ENCODE results near the gene ENAH.
"Not testable (repeated sequence)": the region's sequence is repeated elsewhere in the genome, so short reads cannot be mapped to it uniquely, and the experiment has no call there.

ENAH gene

DNA sequence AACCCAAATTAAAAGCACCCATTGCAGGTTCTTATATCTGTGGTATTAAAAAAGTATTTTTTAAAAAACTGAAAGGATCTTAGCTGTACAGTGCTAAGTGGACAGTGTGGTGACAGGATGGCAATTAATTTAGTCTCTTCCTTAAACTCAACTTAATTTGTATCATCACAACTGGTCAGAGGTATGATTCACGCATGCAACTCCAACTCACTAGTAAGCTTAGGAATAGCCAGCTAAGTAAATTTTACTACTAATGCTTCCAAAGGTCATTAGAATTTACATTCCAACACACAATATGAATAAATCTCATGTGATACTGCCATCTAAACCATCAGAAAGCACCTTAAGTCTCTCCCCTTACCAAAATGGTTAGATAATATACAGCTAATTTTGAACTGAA is 35.4 kb downstream of the ENAH start:
- in situ Hi-C loops (cut with MboI; ENCODE audit: low sequenced_read_pairs): no loop called here
- no peak for DNase-seq (ENCODE audit: low spot score in 2 of 2)
- no peaks in the 10 kb centered on the region; the same call in 1 of the 2 replicates for H3K9me3 ChIP-seq

DNA sequence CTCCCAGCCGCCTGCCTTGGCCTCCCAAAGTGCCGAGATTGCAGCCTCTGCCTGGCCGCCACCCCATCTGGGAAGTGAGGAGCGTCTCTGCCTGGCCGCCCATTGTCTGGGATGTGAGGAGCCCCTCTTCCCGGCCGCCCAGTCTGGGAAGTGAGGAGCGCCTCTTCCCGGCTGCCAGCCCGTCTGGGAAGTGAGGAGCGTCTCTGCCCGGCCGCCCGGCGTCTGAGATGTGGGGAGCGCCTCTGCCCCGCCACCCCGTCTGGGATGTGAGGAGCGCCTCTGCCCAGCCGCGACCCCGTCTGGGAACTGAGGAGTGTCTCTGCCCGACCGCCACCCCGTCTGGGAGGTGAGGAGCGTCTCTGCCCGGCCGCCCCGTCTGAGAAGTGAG is 37.5 kb downstream of the ENAH start:
- H3K9me3 ChIP-seq; DNase-seq (ENCODE audit: low spot score in 2 of 2); H3K4me3 ChIP-seq; H3K27me3 ChIP-seq (ENCODE audit: low read depth); in situ Hi-C loops (cut with MboI; ENCODE audit: low sequenced_read_pairs); H3K4me1 ChIP-seq; H3K36me3 ChIP-seq (replicated peaks): not testable (repeated sequence)

More for the DNA sequence above, 35.4 kb downstream of the ENAH start:
- Histone ChIP-seq H3K27me3 (ENCODE audit: low read depth) (no peaks in the 10 kb centered on the region), H3K36me3 (replicated peaks) (no peaks in the 10 kb centered on the region; the same call in none of the 2 replicates), H3K4me3 (no peak overlapping the region), H3K4me1 (peaks cover 4% of the 10 kb centered on the region)

DNA sequence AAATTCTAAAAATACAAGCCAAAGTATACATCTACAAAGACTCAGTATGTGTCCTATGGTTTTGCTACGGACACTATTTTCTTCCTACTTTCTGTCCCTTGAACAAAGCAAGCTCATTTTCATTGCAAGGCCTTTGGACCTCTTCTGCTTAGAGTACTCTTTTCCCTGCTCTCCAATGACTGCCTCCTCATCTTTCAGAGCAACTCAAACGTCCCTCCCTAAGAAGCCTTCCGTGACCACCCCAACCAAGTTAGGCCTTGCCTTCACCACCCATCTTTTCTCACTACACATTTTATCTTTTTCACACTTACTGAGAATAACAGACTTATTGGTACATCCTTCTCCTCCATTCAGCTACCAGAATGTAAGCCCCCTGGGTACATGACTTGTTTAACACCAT is 39.9 kb downstream of the ENAH start:
- in situ Hi-C loops (cut with MboI; ENCODE audit: low sequenced_read_pairs): no loop called here
- H3K36me3 ChIP-seq (replicated peaks): no peaks in the 10 kb centered on the region
- no peak overlapping the region for H3K4me3 ChIP-seq
- DNase-seq (ENCODE audit: low spot score in 2 of 2): no peak
- H3K27me3 ChIP-seq (ENCODE audit: low read depth): no peaks in the 10 kb centered on the region
- no peaks in the 10 kb centered on the region; the same call in 1 of the 2 replicates for H3K9me3 ChIP-seq
- H3K4me1 ChIP-seq: peaks cover 6% of the 10 kb centered on the region

DNA sequence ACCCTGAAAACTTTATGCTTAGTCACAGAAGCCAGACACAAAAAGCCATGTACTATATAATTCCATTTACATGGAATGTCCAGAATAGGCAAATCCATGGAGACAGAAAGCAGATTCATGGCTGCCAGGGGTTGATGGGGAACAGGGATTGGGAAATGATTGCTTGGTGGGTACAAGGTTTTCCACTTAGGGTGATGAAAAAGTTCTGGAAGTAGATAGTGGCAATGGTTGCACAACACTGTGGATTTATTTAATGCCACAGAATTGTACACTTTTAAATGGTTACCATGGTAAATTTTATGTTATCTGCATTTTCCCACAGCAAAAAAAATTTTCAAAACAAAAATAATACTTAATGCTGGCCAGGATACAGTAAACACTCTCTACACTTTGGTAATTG is 40.6 kb downstream of the ENAH start:
- H3K9me3 ChIP-seq: no peaks in the 10 kb centered on the region; the same call in 1 of the 2 replicates
- H3K27me3 ChIP-seq (ENCODE audit: low read depth): no peaks in the 10 kb centered on the region
- no peaks in the 10 kb centered on the region for H3K36me3 ChIP-seq (replicated peaks)
- in situ Hi-C loops (cut with MboI; ENCODE audit: low sequenced_read_pairs): no loop called here
- H3K4me3 ChIP-seq: no peak overlapping the region
- peaks cover 13% of the 10 kb centered on the region for H3K4me1 ChIP-seq
- DNase-seq (ENCODE audit: low spot score in 2 of 2): no peak

DNA sequence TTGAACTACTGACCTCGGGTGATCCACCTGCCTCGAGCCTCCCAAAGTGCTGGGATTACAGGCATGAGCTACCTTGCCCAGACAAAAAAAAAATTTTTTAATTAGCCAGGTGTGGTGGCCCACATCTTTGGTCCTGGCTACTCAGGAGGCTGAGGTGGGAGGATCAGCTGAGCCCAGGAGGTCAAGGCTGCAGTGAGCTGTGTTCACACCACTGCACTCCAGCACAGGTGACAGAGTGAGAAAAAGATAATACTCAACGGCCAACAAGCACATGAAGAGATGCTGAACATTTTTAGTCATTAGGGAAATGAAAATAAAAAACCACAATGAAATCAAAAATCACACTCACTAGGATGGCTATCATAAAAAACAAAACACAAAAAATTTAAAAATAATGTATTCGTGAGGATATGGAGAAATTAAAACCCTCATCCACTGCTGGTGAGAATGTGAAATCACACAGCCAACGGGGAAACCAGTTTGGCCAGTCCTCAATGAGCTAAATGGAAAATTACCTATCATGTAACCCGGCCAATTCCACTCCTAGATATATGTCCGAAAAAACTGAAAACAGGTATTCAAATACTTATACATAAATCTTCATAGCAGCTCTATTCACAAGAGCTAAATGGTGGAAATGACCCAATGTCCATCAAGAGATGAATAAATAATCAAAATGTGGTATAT is 41.2 kb downstream of the ENAH start:
- peaks cover 16% of the 10 kb centered on the region for H3K4me1 ChIP-seq
- DNase-seq (ENCODE audit: low spot score in 2 of 2): no peak
- no peak overlapping the region for H3K4me3 ChIP-seq
- no peaks in the 10 kb centered on the region for H3K36me3 ChIP-seq (replicated peaks)
- in situ Hi-C loops (cut with MboI; ENCODE audit: low sequenced_read_pairs): no loop called here
- no peaks in the 10 kb centered on the region for H3K27me3 ChIP-seq (ENCODE audit: low read depth)
- no peaks in the 10 kb centered on the region; the same call in 1 of the 2 replicates for H3K9me3 ChIP-seq

DNA sequence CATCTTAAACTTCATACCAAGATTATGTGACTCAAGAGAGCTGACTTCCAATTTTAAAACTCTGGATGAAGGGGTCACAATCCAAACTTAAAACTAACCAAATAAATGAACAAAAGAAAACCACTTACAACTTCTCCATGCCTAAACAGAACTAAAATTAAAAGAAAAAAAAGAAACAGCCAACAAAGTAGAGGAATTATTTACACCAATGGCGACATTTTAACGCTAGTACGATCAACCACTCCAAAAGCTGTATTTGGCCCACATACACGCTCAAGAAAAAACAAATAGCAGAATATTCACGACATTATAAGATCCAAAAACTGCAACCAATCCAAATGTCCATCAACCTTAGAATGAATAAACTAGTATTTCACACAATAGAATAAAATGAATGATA is 42.4 kb downstream of the ENAH start:
- H3K9me3 ChIP-seq: no peaks in the 10 kb centered on the region; the same call in 1 of the 2 replicates
- peaks cover 16% of the 10 kb centered on the region for H3K4me1 ChIP-seq
- in situ Hi-C loops (cut with MboI; ENCODE audit: low sequenced_read_pairs): no loop called here
- no peaks in the 10 kb centered on the region for H3K27me3 ChIP-seq (ENCODE audit: low read depth)
- H3K4me3 ChIP-seq: no peak overlapping the region
- H3K36me3 ChIP-seq (replicated peaks): no peaks in the 10 kb centered on the region
- no peak for DNase-seq (ENCODE audit: low spot score in 2 of 2)

DNA sequence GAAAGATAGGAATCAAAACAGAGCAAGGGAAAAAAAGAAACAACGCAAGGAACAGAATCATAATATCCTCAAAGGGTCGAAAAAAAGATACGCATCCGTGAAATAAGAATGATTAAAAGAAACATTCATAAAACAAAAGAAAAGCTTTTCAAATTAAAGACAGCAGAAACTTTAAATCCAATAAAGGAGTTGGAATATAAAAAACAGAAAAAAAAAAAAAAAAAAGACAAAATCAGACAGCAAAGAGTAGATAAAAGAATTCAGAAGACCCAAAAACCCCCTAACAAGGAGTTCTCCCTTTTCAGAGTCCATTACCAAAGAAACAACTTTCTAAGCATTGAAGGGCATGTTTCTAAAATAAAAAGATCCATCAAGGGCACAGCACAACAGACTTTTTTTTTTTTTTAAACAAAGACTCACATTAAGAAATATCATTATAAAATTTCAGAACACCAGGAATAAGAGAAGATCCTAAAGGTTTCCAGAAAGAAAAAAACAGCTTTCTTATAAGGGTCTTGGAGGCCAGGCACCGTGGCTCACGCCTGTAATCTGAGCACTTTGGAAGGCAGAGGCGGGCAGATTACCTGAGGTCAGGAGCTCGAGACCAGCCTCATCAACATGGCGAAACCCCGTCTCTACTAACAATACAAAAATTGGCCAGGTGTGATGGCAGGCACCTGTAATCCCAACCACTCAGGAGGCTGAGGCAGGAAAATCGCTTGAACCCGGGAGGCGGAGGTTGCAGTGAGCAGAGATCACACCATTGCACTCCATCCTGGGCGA is 44.7 kb downstream of the ENAH start:
- in situ Hi-C loops (cut with MboI; ENCODE audit: low sequenced_read_pairs): no loop called here
- DNase-seq (ENCODE audit: low spot score in 2 of 2): no peak
- Histone ChIP-seq H3K9me3 (no peaks in the 10 kb centered on the region), H3K27me3 (ENCODE audit: low read depth) (no peaks in the 10 kb centered on the region), H3K4me1 (peaks cover 12% of the 10 kb centered on the region), H3K36me3 (replicated peaks) (no peaks in the 10 kb centered on the region), H3K4me3 (no peak overlapping the region)

DNA sequence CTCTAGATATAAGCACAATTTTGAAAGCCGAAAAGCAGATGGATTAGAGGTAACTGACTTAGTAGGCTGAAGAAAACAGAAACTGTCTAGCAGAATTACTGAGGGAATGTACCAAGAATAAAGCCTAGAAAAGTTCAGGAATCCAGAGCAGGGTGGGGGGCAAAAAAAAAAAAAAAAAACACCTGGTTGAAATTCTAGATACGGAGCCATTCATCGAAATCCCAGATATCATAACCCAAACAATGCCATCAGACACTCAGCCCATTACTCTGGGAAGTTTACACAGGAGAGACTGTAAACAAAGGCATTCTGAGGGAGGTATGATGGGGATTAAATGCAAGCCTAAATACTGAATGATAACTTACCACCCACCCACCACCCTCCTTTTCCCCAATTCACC is 45.6 kb downstream of the ENAH start:
- Histone ChIP-seq H3K4me3 (no peak overlapping the region), H3K27me3 (ENCODE audit: low read depth) (no peaks in the 10 kb centered on the region), H3K4me1 (peaks cover 12% of the 10 kb centered on the region), H3K36me3 (replicated peaks) (no peaks in the 10 kb centered on the region), H3K9me3 (no peaks in the 10 kb centered on the region)
- DNase-seq (ENCODE audit: low spot score in 2 of 2): no peak
- in situ Hi-C loops (cut with MboI; ENCODE audit: low sequenced_read_pairs): no loop called here

DNA sequence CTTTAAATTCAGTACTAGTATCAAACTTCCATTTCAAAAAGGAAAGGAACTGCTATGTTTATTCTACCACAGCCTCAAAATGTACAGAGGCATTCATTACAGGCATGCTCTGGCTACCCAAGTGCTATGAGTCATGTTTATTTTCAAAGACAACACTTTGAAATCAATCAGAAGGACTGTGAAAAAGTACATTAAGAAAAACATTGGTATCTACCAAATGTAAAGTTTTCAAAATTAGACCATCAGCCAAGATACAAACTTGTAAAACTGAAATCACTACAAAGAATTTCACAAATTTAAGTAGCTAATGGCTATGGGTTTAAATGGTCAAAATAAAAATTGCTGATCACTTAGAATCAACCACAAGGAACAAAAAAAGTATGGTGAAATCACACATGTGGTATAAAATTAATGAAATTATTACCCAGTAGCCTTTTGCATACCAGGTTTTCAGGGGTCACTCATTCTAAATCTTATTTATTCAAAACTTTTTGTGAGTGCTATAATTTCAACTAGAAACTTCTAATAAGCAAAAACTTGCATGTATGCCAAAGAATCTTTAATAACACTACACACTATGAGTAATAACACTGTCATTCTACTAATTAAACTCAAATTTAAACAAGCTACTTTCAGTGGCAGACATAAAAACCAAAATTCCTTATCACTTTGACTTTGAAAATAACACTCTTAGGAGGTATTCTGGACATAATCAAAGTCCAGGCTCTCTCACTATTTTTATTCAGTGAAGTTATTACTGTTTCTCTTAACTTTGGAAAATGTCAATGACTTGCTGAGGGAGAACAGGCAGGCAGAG is 49.2 kb downstream of the ENAH start:
- H3K36me3 ChIP-seq (replicated peaks): no peaks in the 10 kb centered on the region
- H3K9me3 ChIP-seq: no peaks in the 10 kb centered on the region
- in situ Hi-C loops (cut with MboI; ENCODE audit: low sequenced_read_pairs): no loop called here
- H3K27me3 ChIP-seq (ENCODE audit: low read depth): no peaks in the 10 kb centered on the region
- no peak overlapping the region for H3K4me3 ChIP-seq
- no peak for DNase-seq (ENCODE audit: low spot score in 2 of 2)
- peaks cover 16% of the 10 kb centered on the region for H3K4me1 ChIP-seq

DNA sequence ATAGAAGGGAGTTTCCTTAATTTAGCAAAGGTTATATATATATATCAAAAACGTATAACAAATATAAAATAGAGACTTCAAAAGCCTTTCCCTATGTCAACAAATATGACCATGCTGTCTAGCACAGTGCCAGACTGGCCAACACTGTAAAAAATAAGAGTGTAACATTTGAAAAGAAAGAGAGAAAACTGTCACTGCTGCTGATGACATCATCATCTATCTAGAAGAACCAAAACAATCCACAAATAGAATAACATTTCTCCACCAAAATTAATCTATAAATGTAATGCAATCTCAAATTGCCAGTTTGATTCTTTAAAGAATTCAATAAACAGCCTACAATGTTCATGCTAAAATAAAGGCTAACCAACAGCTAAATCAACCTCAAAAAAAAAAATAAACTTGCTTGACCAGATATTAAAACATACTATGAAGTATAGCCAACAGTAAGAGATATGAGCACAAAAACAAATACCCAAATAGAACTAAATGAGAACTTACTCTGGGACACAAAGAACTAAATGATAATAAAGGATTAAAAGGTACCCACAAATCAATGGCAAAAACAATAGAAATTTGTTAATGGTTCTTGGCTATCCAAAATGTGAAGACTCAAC is 50.2 kb downstream of the ENAH start:
- Histone ChIP-seq H3K9me3 (no peaks in the 10 kb centered on the region), H3K4me1 (peaks cover 13% of the 10 kb centered on the region), H3K4me3 (no peak overlapping the region), H3K36me3 (replicated peaks) (no peaks in the 10 kb centered on the region), H3K27me3 (ENCODE audit: low read depth) (no peaks in the 10 kb centered on the region)
- in situ Hi-C loops (cut with MboI; ENCODE audit: low sequenced_read_pairs): no loop called here
- DNase-seq (ENCODE audit: low spot score in 2 of 2): no peak

DNA sequence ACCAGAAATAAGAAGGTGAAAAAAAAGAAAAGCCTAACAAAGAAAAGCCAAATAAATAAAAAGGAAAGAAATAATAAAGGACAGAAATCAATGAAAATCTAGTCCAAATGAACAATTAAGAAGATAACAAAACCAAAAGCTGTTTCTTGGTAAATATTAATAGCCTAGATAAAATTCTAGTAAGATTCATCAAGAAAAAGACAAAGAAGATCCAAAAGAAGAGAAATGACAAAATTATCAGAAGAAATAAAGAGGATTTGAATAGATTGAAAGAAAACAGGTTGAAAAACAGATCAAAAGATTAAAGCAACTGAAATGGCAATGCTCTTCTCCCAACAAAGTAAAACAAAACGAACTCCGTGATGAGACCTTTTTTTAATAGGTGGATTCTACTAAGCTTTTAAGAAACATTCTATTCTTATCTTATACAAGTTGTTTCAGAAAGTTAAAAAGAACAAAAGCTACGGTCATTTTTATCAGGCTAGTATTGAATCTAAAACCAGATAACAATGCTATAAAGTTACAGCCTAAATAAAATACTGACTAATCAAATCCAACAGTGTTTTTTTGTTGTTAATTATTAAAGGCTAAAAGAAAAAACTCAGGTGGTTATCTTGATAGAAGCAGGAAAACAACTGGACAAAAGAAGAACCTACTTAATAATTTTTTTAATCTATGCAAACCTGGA is 50.9 kb downstream of the ENAH start:
- Histone ChIP-seq H3K27me3 (ENCODE audit: low read depth) (no peaks in the 10 kb centered on the region), H3K4me3 (no peak overlapping the region), H3K9me3 (no peaks in the 10 kb centered on the region), H3K36me3 (replicated peaks) (no peaks in the 10 kb centered on the region), H3K4me1 (peaks cover 7% of the 10 kb centered on the region)
- in situ Hi-C loops (cut with MboI; ENCODE audit: low sequenced_read_pairs): no loop called here
- DNase-seq (ENCODE audit: low spot score in 2 of 2): no peak

DNA sequence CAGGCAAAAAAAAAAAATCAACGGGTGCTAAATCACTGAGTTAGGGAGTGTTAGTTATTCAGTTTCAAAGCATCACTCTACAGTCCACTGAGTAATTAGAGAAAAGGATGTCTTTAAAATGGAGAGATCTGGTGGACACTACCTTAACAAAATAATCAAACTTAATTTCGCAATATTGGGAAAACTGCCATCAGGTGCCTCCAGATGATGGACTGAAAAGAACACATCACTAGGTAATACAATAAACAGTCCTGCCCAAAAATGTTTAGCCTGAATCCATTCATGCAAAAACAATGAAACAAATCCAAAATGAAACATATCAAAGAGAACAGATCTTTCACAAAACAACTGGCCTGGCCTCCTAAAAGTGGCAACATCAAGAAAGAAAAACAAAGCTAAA is 54.1 kb downstream of the ENAH start:
- Histone ChIP-seq H3K4me3 (no peak overlapping the region), H3K4me1 (peaks cover 9% of the 10 kb centered on the region), H3K27me3 (ENCODE audit: low read depth) (no peaks in the 10 kb centered on the region), H3K9me3 (no peaks in the 10 kb centered on the region), H3K36me3 (replicated peaks) (no peaks in the 10 kb centered on the region)
- DNase-seq (ENCODE audit: low spot score in 2 of 2): no peak
- in situ Hi-C loops (cut with MboI; ENCODE audit: low sequenced_read_pairs): no loop called here

DNA sequence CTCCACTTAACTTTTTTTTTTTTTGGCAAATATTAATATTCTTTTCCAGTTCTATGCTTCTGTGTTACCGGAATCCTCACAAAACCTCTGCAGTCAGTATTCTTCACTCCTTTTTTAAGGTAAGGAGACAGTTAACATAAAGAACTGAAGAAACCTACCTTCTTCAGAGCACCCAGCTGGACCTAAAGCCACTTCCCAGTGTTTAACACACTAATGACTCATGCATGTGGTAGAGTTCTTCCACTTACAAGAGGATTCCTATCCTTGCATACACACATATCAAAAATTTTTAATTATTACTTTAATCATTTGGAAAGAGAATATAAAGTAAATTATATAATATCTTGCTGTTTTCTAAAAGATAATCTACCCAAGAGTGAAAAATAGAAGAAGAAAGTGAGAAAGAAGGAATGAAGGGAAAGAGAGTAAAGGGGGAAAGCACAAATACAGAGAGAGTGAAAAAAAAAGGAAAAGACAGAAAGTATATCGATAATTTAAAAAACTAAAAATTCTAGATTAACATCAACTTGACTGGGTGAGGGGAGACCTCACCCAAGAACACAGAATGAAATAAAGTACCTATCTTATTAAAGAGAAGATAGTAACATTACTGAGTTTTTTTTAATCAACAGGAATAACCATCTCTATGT is 54.9 kb downstream of the ENAH start:
- peaks cover 11% of the 10 kb centered on the region for H3K4me1 ChIP-seq
- in situ Hi-C loops (cut with MboI; ENCODE audit: low sequenced_read_pairs): no loop called here
- no peak for DNase-seq (ENCODE audit: low spot score in 2 of 2)

More for the DNA sequence above, 54.9 kb downstream of the ENAH start:
- no peaks in the 10 kb centered on the region for H3K27me3 ChIP-seq (ENCODE audit: low read depth)
- no peaks in the 10 kb centered on the region for H3K9me3 ChIP-seq
- no peaks in the 10 kb centered on the region for H3K36me3 ChIP-seq (replicated peaks)
- H3K4me3 ChIP-seq: no peak overlapping the region

Measured in HAP-1 (cell line).